ENCODE data around the gene IL1B. TPM values are rescaled to one million over a fixed set of nuclear protein-coding genes. Genes with fewer than 3 reads are reported as not detected.

IL1B gene
- total and polyA plus RNA-seq, 2 donors (not counting 3 experiments of a cell fraction or from before 2014, with no cell fraction given), result 0.25 TPM; not detected in 1

DNA sequence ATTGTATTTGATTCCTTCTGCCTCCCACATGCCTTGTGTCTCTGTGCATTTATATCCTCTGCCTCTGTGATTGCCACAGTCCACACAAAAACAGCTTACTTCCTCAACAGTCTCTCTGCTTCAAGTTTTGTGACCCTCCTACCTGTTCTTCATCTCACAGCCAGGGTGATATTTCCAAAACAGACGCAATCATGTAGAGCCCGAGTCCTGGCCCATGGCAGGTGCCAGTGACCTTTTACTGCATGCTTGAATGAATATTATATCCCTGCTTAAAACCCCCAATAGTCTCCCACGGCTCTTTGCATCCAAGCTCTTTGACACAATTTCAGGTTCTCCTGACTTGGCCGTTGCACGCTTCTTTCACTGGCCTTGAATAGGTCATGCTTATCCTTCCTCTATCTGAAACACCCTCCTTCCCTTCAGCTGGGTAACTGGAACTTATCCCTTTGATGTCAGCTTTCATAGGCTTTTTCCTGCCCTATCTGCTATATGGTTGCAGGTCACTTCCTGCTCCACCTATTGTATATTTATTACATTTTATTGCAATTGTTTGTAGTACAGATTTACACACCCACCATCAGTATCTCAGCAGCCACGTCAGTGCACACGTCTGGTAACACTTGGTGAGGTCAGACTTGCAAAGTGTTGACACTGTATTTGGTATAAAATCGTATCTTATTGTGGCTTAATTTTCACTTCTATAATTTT lies 29.7 kb upstream of the IL1B start:
- Histone ChIP-seq H3K79me2 (ENCODE audit: control insufficient read depth, insufficient read depth, low read length) (no peaks in the 10 kb centered on the region), H3K27ac (ENCODE audit: insufficient read depth, low read depth, low read length) (no peak overlapping the region), H3K4me1 (ENCODE audit: control insufficient read depth, extremely low read depth, insufficient read depth, low read length) (peaks cover 12% of the 10 kb centered on the region), H3K27me3 (ENCODE audit: control insufficient read depth in 2 of 2, insufficient read depth in 2 of 2, low read length in 2 of 2) (peaks cover 0 to 6% of the 10 kb centered on the region in 2 experiments), H3K4me3 (replicated peaks in 1 of 3; ENCODE audit: insufficient read depth in 1 of 3, low read depth in 1 of 3, low read length in 3 of 3) (no peak overlapping the region), H3K9ac (replicated peaks; ENCODE audit: extremely low read depth, insufficient read depth, low read length) (no peak overlapping the region), H2AFZ (ENCODE audit: low read depth, low read length) (no peak overlapping the region), H3K4me2 (ENCODE audit: insufficient read depth, low read length) (no peak overlapping the region), H4K20me1 (replicated peaks; ENCODE audit: control insufficient read depth, extremely low read depth, insufficient read depth, low read length) (no peaks in the 10 kb centered on the region), H3K36me3 (ENCODE audit: control insufficient read depth in 2 of 2, extremely low read depth in 1 of 2, insufficient read depth in 2 of 2, low read length in 2 of 2) (no peaks in the 10 kb centered on the region), H3K9me3 (replicated peaks; ENCODE audit: control insufficient read depth, insufficient read depth, low read length) (no peaks in the 10 kb centered on the region), H3K9me1 (replicated peaks; ENCODE audit: control insufficient read depth, extremely low read depth, insufficient read depth, low read length) (no peaks in the 10 kb centered on the region)
- dilution Hi-C loops (cut with MboI; ENCODE audit: extremely low pct_ligation_motif_present, low sequenced_read_pairs) (no loop called here), intact Hi-C loops (cut with micrococcal nuclease) (loop anchor here (5.0 kb wide), 1 partner anchor 34 kb away; no protein-coding TSS in a partner anchor)
- ChIA-PET POLR2A (no interaction called here), CTCF (interaction anchor here (2.4 kb wide), 1 partner anchor 19 kb away, joined by 9 read pairs; no protein-coding TSS in a partner anchor)
- DNase-seq (ENCODE audit: low read depth, low spot score), result no peak
- no peak for FAIRE-seq
- TF ChIP-seq EZH2 (IDR thresholded peaks at IDR 0.05; ENCODE audit: borderline replicate concordance, low read depth, low read length, severe bottlenecking) (no peak), JUN (IDR thresholded peaks at IDR 0.05; ENCODE audit: borderline replicate concordance, insufficient read depth, insufficient read length, low read depth) (no peak), FOS (IDR thresholded peaks at IDR 0.05; ENCODE audit: borderline replicate concordance, insufficient read depth, low read length) (no peak), GATA2 (IDR thresholded peaks at IDR 0.05; ENCODE audit: insufficient read depth, insufficient read length, low read depth, low read length) (no peak), POLR2A (IDR thresholded peaks at IDR 0.05; ENCODE audit: low read depth, low read length) (no peak), CTCF (IDR thresholded peaks at IDR 0.05; ENCODE audit: extremely low read depth in 1 of 2, insufficient read depth in 1 of 2, low read depth in 1 of 2, low read length in 2 of 2) (no peak), POLR2AphosphoS5 (IDR thresholded peaks at IDR 0.05; ENCODE audit: insufficient read depth, low read depth, low read length) (no peak), MYC (IDR thresholded peaks at IDR 0.05; ENCODE audit: low read depth, low read length) (no peak)
- TF ChIP-seq, protein P1, sequence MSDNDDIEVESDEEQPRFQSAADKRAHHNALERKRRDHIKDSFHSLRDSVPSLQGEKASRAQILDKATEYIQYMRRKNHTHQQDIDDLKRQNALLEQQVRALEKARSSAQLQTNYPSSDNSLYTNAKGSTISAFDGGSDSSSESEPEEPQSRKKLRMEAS (IDR thresholded peaks at IDR 0.05; ENCODE audit: insufficient read depth, insufficient read length), result no peak
- no TSS peak for BruUV-seq (replicated peaks)
